GM12892 (cell line): ENCODE data around the gene TBC1D9B.

ENCODE experiments used
- DNase-seq: peaks from one replicate; pipeline ENCODE4 v3.0.0; 2011; ENCODE audit not compliant: insufficient read length
- FAIRE-seq: peaks from 2 replicates; lab custom pipeline; 2011; peaks lifted over from hg19 to GRCh38; lab: Jason Lieb, UNC
- POLR2A ChIP-seq: IDR thresholded peaks from 2 replicates; pipeline ENCODE4 v1.6.1; 2011; ENCODE audit warnings: low read depth, low read length, control low read depth
- POLR2AphosphoS5 ChIP-seq: IDR thresholded peaks from 2 replicates; pipeline ENCODE4 v1.6.1; 2011; ENCODE audit warnings: low read depth, low read length, control low read depth
- TAF1 ChIP-seq: IDR thresholded peaks from 2 replicates; pipeline ENCODE4 v1.6.1; 2011; ENCODE audit warnings: low read depth, mild to moderate bottlenecking, control low read depth, low read length, borderline replicate concordance

The TBC1D9B gene

DNA sequence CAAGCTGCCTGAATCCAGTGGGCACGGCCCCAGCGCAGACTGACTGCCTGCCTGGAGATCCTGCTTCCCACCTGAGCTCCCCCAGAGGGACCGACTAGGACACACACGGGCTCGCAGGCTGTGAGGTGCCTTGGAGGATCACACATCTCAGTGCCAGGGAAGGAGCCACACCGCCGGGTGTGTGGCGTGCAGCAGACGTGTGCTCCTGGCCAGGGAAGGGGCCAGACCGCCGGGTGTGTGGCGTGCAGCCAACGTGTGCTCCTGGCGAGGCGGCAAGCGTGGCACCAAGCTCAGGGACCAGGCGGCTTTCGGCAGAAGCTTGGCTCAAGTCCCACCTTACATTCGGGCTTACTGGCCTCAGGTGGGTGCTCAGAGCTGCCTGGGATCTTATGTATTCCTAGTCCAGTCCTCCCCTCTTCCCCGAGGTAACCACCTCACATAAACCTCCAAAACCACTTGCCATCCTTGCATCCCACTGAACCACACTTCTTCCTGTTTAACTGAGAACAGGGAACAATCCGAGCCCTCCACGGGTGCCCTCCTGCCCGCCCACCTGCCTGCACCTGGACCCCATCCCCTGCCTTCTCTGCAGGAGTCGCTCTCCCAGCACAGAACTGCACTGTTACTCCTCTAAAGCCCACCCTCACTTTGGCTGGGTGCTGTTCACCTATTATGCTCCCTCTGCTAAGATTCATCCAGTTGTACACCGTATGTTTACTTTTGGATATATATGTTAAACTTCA lies 26.7 kb downstream of the TBC1D9B start:
- TF ChIP-seq TAF1 (no peak), POLR2A (no peak), POLR2AphosphoS5 (no peak)
- no peak for DNase-seq
- no peak for FAIRE-seq

GRCh38 chr5:179880066-179880650 lies 27.5 kb downstream of the TBC1D9B start:
- no peak for FAIRE-seq
- DNase-seq: no peak
- TF ChIP-seq POLR2A: no peak
- no peak for TF ChIP-seq POLR2AphosphoS5
- no peak for TF ChIP-seq TAF1

DNA sequence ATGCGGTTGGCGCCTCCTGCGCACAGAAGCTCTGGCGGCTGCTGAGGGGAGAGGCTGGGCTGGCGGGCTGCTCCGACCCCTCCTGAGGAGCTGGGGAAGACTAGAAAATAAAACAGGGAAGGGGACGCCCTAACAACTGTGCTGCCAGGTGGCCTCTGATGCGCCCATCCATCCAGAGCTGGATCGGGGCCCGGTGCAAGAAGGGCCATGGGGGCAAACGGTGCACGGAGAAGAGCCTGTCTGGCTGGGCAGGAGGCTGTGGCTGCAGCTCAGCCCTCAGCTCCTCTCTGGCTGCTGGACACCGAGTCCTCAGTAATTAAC lies 28.0 kb downstream of the TBC1D9B start:
- no peak for DNase-seq
- TF ChIP-seq POLR2AphosphoS5 (no peak), TAF1 (no peak), POLR2A (no peak)
- no peak for FAIRE-seq

GRCh38 chr5:179879003-179879689 lies 28.6 kb downstream of the TBC1D9B start:
- no peak for TF ChIP-seq POLR2A
- no peak for TF ChIP-seq TAF1
- TF ChIP-seq POLR2AphosphoS5: no peak

DNA sequence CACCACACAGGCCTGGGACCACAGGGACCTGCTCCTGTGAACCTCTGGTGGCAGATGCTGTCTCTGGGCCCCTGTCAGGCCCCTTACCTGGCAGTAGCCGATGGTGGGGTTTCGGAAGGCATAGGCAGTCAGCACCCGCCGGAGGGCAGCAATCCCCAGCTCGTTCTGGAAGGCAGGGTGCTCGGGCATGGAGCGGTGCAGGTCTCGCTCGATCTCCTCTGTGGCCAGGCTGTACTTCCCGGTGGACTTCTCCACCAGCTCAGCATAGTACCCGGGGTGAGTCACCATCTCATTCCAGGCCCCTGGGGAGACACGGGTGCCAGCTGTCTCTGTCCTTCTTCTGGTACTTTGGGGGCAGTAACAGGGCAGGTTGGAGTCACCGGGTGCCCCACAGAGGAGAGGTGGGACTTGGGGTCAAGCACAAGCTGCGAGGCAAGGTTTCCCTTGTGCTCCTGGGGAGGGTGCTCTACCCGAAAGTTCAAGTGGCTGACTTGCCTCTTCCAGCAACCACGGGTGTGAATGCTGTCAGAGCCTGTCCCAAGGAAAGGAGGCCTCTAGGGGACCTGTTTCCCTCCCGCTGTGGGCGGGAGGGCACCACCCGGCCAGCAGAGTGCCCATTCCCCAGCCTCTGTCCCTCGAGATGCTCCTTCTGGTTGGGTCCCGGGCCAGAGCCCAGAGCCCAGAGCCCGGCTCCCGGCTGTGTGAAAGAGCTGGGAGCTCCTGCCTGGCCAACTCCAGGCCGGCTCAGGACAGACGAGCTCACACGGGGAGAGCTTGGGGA lies 29.3 kb downstream of the TBC1D9B start:
- DNase-seq: no peak
- TF ChIP-seq POLR2A: no peak
- no peak for TF ChIP-seq TAF1
- no peak for TF ChIP-seq POLR2AphosphoS5
- FAIRE-seq: no peak

More at GRCh38 chr5:179879003-179879689, 28.6 kb downstream of the TBC1D9B start:
- DNase-seq (no peak), FAIRE-seq (no peak)

GRCh38 chr5:179876610-179876952 lies 31.1 kb downstream of the TBC1D9B start:
- no peak for FAIRE-seq
- TF ChIP-seq TAF1: no peak
- TF ChIP-seq POLR2A: no peak
- TF ChIP-seq POLR2AphosphoS5: no peak
- no peak for DNase-seq

DNA sequence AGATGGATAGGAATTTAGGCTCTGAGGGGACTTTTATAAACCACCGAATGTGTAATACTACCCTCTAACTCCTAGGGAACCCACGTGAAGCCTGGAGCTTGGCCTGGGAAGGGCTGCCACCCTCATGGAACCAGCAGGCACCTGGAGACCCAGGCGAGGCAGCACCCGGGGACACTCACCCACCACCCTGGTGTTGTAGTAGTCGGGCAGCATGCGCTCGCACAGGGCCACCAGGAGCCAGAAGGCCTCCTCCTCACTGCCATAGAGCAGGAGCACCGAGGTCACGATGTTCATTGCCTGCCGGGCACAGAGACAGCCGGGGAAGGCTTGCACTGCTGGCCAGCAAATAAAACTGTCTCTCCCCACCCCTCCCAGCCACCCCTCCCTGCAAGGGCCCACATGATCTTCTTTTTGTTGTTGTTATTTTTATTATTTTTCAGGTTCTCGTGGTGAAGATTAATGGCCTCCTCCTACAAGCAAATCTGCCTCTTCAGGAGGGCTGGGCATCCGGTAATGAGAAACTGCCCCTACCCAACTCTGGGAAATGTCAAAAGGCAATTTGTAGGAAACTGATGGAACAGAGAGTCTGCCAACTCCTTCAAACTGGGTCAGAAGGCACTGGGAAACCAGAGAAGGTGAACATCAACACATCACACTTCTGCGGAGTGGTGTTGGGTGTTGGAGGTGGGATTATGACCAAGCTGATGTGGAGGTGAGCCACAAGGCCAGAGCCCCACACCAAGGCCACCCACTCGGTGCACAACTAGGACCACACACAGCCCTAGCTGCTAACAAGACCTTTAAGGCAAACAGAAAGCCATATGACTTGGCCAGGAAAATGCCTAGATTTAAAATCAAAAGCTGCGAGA lies 31.7 kb downstream of the TBC1D9B start:
- TF ChIP-seq POLR2AphosphoS5 (no peak), POLR2A (no peak), TAF1 (no peak)
- FAIRE-seq (no peak), DNase-seq (no peak)

- TF ChIP-seq POLR2A (no peak), TAF1 (no peak), POLR2AphosphoS5 (no peak)
- DNase-seq: no peak
- FAIRE-seq: no peak
These were observed 33.0 kb downstream of the TBC1D9B start for GRCh38 chr5:179874536-179875292.

GRCh38 chr5:179874136-179874535 lies 33.6 kb downstream of the TBC1D9B start:
- FAIRE-seq: no peak
- TF ChIP-seq TAF1 (no peak), POLR2A (no peak), POLR2AphosphoS5 (no peak)
- no peak for DNase-seq
